Stimulated activated CD4-positive, alpha-beta T cell treated with anti-CD3 and anti-CD28 coated beads, Interleukin-1b, Interleukin-23, amount 100 ng/mL, for 24 hours (primary cell): Measurements from ENCODE around the gene FMO3.

Source experiments
- DNase-seq, 4 experiments: peaks; one replicate each; pipeline ENCODE4 v3.0.0-alpha.2; 2020; ENCODE audit warnings: low read depth in 4 of 4, low spot score in 1 of 4

Gene FMO3

DNA sequence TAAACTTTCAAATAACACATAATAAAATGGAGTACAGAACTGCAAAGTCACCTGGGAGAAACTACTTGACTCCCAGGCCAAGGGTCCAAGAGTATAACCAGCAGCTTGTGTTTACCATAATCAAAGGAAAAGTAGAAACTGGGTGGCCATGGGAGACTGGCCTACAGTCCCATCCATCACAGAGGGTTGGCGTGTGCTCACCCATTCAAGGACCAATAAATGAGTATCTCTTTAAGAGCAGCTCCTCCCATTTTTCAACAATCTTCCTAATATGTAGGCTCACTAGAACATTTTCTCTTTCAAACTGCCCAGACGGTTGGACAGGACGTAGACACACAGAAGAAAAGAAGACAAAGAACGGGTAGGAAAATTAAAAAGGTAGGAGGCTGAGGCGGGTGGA is at the start of gene FMO3:
FMO3 (plus strand) TSS at position 302 of the 400 bp plus-strand sequence. CDS start 1,754 bp downstream, outside the sequence.
- DNase-seq = no peak

DNA sequence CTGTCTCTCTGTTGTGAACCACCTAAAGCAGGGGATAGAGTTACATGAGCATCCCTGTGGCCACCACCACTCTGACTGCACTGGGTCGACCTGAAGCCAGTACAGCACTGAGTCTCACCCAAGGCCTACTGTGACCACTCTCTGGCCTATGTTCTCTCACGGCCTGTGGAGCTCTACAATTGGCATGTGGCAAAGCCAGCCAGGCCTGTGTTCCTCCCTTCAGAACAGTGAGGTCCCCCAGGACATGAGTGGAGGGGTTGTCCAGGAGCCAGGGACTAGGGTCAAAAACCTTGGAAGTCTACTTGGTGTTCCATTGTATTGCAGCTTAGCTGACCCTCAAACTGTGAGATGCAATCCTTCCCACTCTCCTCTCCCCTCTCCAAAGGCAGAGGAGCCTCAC is 42.7 kb upstream of the FMO3 start:
- DNase-seq = no peak

- DNase-seq = no peak
These were observed 37.7 kb upstream of the FMO3 start for GRCh38 chr1:171052977-171053376.

DNA sequence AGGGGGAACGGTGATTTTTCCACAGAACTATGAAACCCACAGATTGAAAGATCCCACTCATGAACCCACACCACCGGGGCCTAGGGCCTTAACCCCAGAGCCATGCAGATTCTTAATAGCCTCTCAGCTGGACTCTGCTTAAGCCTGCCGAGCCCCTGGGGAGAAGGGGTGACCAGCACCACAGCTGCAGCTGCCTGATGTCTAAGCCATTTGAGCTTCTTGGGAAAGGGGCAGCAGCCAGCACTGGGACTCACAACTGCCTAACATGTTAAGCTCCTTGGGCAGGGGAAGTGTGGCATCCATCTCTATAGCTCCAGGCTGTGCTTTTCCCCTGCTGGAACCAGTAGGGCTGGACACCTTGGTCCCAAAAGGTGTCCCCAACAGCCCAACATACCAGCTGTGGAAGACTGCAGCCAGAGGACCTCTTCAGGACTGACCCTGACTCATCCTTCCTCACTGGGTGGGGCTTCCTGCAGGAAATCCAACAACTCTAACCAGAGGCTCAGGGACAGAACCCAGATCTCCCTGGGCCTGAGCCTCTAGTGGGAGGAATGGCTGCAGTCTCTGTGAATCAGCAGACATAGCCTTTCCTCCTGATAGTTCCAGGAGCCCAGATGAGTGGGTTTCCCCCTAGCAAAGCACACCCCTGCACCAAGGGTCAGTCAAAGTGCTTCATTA is 34.6 kb upstream of the FMO3 start:
- DNase-seq = no peak

DNA sequence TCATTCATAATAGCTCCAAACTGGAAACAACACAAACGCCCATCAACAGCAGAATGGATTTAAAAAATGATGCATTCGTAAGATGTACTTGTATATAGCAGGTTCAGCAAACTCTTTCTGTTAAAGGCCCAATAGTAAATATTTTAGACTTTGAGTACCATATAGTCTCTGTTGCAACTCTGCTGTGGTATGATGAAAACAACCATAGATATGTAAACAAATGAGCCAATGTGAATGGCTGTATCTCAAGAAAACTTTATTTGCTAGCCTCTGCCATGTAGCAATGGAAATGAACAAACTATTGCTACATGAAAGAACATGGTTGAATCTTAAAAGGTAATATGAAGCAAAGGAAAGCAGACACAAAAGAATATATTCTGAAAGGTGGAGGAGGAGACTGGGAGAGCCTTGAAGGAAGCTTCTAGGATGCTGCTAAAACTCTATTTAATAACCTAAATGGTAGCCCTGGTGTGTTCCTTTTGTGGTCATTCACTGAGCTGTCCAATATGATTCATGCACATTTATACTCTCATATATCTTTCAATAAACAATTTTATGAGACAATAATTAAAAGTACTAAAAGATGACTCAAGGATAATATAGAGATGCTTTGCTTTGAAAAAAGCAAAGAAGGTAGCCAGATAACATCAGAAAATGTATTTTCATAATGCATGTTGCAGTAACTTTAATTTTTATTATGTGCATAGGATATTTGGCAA is 29.1 kb upstream of the FMO3 start:
- no peak for DNase-seq

DNA sequence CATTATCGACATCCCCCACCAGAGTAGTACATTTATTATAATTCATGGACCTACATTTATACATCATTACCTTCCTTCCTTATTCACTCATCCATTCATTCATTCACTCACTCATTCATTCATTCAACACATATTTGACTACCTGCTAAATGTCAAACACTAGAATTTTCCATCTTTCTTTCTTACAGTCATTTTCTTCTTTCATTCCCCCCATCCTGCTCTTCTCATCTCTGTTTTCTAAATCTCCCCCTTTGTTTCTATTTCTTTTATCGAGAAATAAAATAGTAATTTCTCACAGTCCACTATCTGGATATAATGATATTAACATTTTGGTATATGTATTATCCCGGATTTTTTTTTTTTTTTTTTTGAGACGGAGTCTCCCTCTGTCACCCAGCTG is 27.8 kb upstream of the FMO3 start:
- DNase-seq = no peak

DNA sequence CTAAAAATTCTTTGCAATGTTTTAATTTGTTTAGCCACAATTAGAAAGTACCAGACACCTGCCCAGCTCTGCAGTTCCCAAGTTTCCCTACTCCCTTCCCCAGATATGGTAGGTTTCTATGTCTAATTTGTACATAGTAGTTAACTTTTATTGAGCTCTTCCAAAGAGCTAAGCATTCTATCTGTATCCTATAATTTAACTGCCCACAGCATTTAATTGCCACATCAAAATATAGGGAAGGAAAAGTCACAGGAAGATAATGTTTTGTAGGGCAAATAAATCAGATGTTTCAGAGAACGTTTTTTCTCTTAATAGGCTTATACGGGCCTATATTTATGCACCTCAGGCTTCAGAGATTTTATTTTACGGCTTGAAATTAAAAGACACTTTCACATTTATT is 15.7 kb upstream of the FMO3 start:
- DNase-seq = no peak

DNA sequence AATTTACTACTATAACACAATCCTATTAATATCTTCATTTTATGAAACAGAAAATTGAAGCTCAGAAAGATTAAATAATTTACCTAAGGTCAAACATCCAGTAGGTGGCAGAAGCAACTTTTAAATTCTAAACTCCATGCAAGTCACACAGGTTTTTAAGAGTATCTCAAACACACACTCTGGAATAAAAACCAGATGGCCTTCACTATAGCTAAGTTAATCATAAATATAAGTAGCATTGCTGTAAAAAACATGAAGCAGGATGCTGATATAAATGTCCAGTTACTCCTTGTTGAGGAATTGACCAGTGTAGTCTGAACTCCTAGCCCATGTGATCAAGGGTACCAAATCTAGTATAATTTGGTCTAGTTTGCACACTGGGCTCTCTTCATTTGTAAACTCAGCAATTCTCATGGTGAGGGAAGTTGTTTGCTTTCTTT is 9.4 kb upstream of the FMO3 start:
- DNase-seq = no peak

- DNase-seq = no peak
These were observed 8.9 kb upstream of the FMO3 start for GRCh38 chr1:171081763-171082201.

DNA sequence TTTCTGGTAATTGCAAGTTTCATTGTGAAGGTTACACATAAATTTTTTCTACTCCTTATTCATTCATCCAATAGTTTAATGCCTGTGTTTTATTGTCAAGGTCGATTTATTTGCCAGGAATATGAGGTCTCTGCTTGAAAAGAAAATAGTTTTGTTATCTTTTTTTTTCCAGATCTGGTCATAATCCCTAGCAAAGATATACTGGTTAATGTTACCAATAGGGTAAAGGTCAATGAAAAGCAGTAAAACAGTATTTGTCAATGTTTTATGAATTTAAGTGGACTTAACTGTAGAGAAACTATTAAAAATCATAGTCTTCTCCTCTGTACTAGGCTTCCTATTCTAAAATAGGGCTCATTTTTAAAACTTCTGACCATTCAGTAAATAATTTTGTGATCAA is 8.1 kb upstream of the FMO3 start:
- no peak for DNase-seq

DNA sequence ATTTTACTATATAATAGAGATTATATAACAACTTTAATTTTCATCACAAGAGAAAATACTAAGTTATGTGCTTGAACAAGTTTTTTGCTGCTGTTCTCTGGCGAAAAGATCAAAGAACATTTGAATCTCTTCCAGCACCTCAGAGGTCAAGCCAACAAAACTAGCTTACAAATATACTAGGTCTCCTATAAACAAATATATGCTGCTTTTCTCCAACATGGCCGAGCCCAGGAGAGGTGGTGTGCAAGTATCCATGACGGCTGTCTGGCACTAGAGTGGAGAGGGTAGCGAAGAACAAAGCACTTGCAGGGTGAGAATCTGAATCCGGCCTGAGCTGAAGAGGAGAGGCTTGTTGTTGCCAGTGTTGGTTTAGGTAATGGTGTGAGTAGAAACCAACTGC is 7.5 kb upstream of the FMO3 start:
- no peak for DNase-seq

DNA sequence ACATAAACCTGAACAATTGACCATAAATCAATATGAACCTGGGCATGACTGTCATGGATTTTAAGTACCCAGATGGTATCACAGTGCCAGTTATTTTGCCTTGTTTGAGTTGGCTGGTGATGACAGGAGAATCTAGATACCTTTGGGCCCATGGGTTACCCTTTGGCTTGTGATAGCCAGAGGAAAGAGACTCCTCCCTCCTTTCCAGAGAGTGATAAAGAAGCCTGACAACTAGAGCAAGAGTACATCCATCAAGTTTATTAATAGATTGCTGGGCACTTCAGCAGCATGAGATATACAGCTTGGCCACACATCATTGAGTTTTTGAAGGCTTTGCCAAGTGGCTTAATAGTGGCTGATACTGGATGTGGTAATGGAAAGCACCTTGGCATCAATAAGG is 6.6 kb upstream of the FMO3 start:
- no peak for DNase-seq

GRCh38 chr1:171084870-171085269 is 5.8 kb upstream of the FMO3 start:
- DNase-seq = no peak

GRCh38 chr1:171087896-171088295 is 2.8 kb upstream of the FMO3 start:
- DNase-seq = no peak

- no peak for DNase-seq
These were observed 13.2 kb downstream of the FMO3 start for GRCh38 chr1:171103862-171104261.

GRCh38 chr1:171107262-171107940 is 16.7 kb downstream of the FMO3 start:
- DNase-seq = no peak

GRCh38 chr1:171107969-171108368 is 17.3 kb downstream of the FMO3 start:
- DNase-seq = no peak

DNA sequence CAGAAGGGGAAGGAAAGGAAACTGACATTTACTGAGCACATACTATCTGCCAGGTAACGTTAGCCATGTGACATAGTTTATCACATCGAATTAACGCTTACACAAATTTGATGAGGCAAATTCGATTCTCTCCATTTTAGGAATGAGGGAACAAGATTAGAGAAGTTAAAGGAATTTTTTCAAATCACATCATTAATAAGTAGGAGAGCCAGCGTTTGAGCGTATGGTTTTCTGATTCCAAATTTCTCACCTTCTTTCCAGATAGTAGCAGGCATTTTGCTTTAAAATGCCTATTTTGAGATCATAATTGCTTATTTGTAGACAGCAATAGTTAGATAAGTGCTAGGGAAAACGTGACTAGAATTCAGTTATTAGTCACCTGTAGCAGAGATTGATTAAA is 19.3 kb downstream of the FMO3 start:
- no peak for DNase-seq

DNA sequence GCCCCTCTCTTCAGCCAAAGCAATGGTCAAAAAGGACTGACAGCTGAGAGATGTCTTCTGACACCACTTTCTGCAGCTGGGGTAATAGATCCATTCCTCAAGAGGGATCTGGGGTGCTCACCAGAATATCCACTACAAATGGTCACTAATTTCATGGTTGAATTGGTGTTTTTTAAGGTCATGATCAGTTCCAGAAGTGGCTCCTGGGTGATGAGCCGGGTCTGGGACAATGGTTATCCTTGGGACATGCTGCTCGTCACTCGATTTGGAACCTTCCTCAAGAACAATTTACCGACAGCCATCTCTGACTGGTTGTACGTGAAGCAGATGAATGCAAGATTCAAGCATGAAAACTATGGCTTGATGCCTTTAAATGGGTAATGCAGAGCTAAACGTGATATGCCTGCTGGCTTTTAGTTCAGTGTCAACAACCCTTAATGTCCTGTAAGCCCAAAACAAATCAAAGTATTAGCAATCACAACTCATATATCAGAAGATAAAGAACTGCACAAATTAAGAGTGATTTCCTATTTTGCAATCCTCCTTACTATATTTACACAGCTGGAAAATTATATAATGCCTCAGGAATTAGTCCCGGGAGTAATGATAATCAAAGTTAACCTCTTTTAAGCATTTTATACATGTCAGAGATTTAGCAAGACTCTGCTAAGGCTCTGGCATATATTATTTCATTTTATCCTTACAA is 20.1 kb downstream of the FMO3 start:
- no peak for DNase-seq

- DNase-seq = no peak
These were observed 21.4 kb downstream of the FMO3 start for GRCh38 chr1:171112119-171112518.

GRCh38 chr1:171113382-171113781 is 22.7 kb downstream of the FMO3 start:
- DNase-seq = no peak
